ENCODE results near the gene GABBR2.

GABBR2 gene

GRCh38 chr9:98263482-98264357, 445.0 kb downstream of the GABBR2 start:
- H3K4me3 ChIP-seq (ENCODE audit: low read depth, low read length), result no peak overlapping the region
- TF ChIP-seq CTCF (IDR thresholded peaks at IDR 0.05; ENCODE audit: borderline replicate concordance, insufficient read depth, low read depth, low read length), result peak; percentile 92

- TF ChIP-seq CTCF (IDR thresholded peaks at IDR 0.05; ENCODE audit: borderline replicate concordance, insufficient read depth, low read depth, low read length), result no peak
- no peak overlapping the region for H3K4me3 ChIP-seq (ENCODE audit: low read depth, low read length)
Observed at GRCh38 chr9:98263080-98263479, 445.7 kb downstream of the GABBR2 start.

GRCh38 chr9:98262056-98262455, 446.7 kb downstream of the GABBR2 start:
- TF ChIP-seq CTCF (IDR thresholded peaks at IDR 0.05; ENCODE audit: borderline replicate concordance, insufficient read depth, low read depth, low read length), result no peak
- H3K4me3 ChIP-seq (ENCODE audit: low read depth, low read length), result no peak overlapping the region

- no peak overlapping the region for H3K4me3 ChIP-seq (ENCODE audit: low read depth, low read length)
- TF ChIP-seq CTCF (IDR thresholded peaks at IDR 0.05; ENCODE audit: borderline replicate concordance, insufficient read depth, low read depth, low read length), result no peak
Observed at GRCh38 chr9:98260635-98261034, 448.1 kb downstream of the GABBR2 start.

GRCh38 chr9:98259791-98260190, 448.9 kb downstream of the GABBR2 start:
- H3K4me3 ChIP-seq (ENCODE audit: low read depth, low read length), result no peak overlapping the region
- TF ChIP-seq CTCF (IDR thresholded peaks at IDR 0.05; ENCODE audit: borderline replicate concordance, insufficient read depth, low read depth, low read length), result no peak

GRCh38 chr9:98256756-98257155, 452.0 kb downstream of the GABBR2 start:
- no peak for TF ChIP-seq CTCF (IDR thresholded peaks at IDR 0.05; ENCODE audit: borderline replicate concordance, insufficient read depth, low read depth, low read length)
- peak overlapping the region; percentile 78 for H3K4me3 ChIP-seq (ENCODE audit: low read depth, low read length)

Data from GM12875 (cell line).